Mesothelial cell of epicardium (in vitro differentiated cells): ENCODE measurements around the gene DBX2. TPM values are rescaled to one million over a fixed set of nuclear protein-coding genes. Genes with fewer than 3 reads are reported as not detected.
"Not testable (repeated sequence)": the region's sequence is repeated elsewhere in the genome, so short reads cannot be mapped to it uniquely, and the experiment has no call there.

Experiments used
- DNase-seq, 2 experiments: peaks; one replicate each; pipeline ENCODE4 v3.0.0; 2021; ENCODE audit warnings: low spot score in 2 of 2; ENCODE audit not compliant: unreplicated experiment in 2 of 2
- H3K27ac Mint-ChIP-seq: 2 replicates; pipeline ENCODE4 v1.8.0; 2021; ENCODE audit warnings: mixed read lengths
- H3K27me3 Mint-ChIP-seq: 2 replicates; pipeline ENCODE4 v1.8.0; 2021; ENCODE audit warnings: low read depth, mixed read lengths
- H3K36me3 Mint-ChIP-seq: 2 replicates; pipeline ENCODE4 v1.8.0; 2021; ENCODE audit warnings: mixed read lengths
- H3K4me1 Mint-ChIP-seq: 2 replicates; pipeline ENCODE4 v1.8.0; 2021; ENCODE audit warnings: mixed read lengths
- H3K4me3 Mint-ChIP-seq: 2 replicates; pipeline ENCODE4 v1.8.0; 2021; ENCODE audit warnings: mild to moderate bottlenecking, moderate library complexity, mixed read lengths
- H3K9me3 Mint-ChIP-seq: 2 replicates; pipeline ENCODE4 v1.8.0; 2021; ENCODE audit warnings: mixed read lengths
- total RNA-seq: library from RNA; stranded (reverse); gene quantifications from 3 replicates; pipeline ENCODE4 v1.2.1, GENCODE V29; 2021
- TF ChIP-seq, protein P1 (sequence below): fragments of 200-600 bp; sonication (generic); IDR thresholded peaks from one replicate; pipeline ENCODE4 v1.5.0; 2021; ENCODE audit warnings: antibody characterized with exemption; ENCODE audit not compliant: unreplicated experiment

DBX2 gene
- total RNA-seq, 1 donor from 2014 or later: not detected

DNA sequence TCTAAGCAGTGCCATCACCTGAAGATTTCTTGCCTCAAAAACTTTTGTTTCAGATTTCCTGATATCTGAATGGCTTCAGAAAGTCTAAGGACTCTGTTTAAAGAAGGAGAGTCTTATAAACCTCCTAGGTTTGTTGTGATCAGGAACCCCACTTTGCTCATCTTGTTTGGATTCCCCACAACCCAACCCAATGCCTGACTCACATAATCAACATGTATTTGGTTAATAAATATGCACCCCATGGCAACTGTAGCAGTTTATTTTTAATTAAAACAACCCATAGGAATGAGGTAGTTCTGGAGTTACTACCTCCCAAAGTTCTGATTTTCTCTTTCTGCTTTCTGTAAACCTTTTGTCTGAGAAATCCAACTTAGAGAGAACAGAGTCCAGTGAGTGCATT, 51.5 kb downstream of the DBX2 start:
- DNase-seq: no peak
- Mint-ChIP-seq H3K27me3 (peaks cover 10% of the 10 kb centered on the region), H3K9me3 (peaks cover 20% of the 10 kb centered on the region), H3K4me3 (no peak overlapping the region), H3K4me1 (no peaks in the 10 kb centered on the region), H3K27ac (no peak overlapping the region), H3K36me3 (no peaks in the 10 kb centered on the region)
- TF ChIP-seq, protein P1, sequence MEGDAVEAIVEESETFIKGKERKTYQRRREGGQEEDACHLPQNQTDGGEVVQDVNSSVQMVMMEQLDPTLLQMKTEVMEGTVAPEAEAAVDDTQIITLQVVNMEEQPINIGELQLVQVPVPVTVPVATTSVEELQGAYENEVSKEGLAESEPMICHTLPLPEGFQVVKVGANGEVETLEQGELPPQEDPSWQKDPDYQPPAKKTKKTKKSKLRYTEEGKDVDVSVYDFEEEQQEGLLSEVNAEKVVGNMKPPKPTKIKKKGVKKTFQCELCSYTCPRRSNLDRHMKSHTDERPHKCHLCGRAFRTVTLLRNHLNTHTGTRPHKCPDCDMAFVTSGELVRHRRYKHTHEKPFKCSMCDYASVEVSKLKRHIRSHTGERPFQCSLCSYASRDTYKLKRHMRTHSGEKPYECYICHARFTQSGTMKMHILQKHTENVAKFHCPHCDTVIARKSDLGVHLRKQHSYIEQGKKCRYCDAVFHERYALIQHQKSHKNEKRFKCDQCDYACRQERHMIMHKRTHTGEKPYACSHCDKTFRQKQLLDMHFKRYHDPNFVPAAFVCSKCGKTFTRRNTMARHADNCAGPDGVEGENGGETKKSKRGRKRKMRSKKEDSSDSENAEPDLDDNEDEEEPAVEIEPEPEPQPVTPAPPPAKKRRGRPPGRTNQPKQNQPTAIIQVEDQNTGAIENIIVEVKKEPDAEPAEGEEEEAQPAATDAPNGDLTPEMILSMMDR: no peak

DNA sequence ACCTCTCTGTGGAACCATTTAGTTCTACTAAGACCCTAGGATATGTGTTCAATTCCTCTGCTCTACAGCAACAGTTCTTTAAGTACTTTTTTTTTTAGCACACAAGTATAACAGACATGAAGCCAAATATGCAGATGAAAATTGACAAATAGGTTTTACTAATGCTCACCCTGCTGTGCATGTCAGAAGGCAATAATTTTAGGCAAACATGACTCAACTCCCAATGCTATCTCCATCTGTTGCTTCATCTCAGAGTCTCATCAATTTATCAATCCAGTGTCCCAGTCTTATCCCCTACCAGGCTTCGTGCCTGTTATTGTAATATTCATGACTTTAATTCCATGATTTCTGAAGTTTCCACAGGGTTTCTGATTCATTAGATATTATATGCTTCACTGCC, 57.7 kb downstream of the DBX2 start:
- peaks cover 8% of the 10 kb centered on the region for H3K27me3 Mint-ChIP-seq
- TF ChIP-seq, protein P1: no peak
- H3K4me3 Mint-ChIP-seq: no peak overlapping the region
- no peaks in the 10 kb centered on the region for H3K4me1 Mint-ChIP-seq
- H3K9me3 Mint-ChIP-seq: peaks cover 14% of the 10 kb centered on the region
- H3K27ac Mint-ChIP-seq: no peak overlapping the region
- H3K36me3 Mint-ChIP-seq: no peaks in the 10 kb centered on the region
- no peak for DNase-seq

DNA sequence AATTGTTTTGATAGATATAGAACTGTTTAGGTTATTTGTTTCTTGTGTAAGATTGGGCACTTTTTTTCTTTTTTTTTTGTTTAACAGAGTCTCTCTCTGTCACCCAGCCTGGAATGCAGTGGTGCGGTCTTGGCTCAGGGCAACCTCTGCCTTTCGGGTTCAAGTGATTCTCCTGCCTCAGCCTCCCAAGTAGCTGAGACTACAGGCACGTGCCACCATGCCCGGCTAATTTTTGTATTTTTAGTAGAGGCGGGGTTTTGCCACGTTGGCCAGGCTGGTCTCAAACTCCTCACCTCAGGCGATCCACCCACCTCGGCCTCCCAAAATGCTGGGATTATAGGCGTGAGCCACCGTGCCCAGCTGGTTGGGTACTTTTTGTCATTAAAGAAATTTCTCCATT, 66.0 kb downstream of the DBX2 start:
- H3K36me3 Mint-ChIP-seq, H3K27ac Mint-ChIP-seq, H3K9me3 Mint-ChIP-seq, H3K4me1 Mint-ChIP-seq, DNase-seq, H3K4me3 Mint-ChIP-seq: not testable (repeated sequence)
- H3K27me3 Mint-ChIP-seq: peaks cover 18% of the 10 kb centered on the region

DNA sequence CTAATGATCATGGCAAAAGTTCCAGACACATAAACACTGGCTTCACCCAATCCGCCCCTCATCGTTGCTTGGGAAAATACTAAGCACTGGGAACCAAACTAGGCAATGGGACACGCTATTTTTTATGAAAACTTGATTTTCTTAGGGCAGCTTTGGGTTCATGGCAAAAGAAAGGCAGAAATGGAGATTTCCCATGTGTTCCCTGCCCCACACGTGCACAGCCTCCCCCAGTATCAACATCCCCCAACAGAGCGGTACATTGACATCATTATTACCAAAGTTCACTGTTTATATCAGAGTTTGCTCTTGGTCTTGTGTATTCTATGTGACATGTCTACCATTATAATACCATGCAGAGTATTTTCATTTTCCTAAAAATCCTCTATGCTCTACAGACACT, 71.0 kb downstream of the DBX2 start:
- H3K4me1 Mint-ChIP-seq: no peaks in the 10 kb centered on the region
- DNase-seq: no peak
- H3K36me3 Mint-ChIP-seq: no peaks in the 10 kb centered on the region
- TF ChIP-seq, protein P1: no peak
- H3K27me3 Mint-ChIP-seq: peaks cover 19% of the 10 kb centered on the region
- H3K9me3 Mint-ChIP-seq: no peaks in the 10 kb centered on the region
- no peak overlapping the region for H3K4me3 Mint-ChIP-seq
- no peak overlapping the region for H3K27ac Mint-ChIP-seq

DNA sequence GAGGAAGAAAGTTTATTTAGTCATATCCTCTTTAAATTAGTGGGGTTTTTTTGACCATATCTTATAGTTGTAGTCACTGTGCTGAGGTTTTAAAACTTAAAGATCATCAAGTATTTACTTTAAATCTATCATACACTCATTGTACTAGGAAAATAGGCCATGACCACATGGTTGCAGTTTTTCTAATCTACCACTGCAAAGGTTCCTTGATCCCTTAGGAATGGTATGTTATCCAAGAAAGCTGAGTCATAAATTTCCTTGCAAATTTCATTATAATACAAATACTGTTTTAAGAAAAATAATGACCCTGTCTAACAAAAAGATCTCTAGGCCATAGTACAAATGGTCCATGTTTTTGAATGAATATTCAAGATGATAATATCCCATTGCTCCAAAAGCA, 74.7 kb downstream of the DBX2 start:
- Mint-ChIP-seq H3K4me3 (no peak overlapping the region), H3K36me3 (no peaks in the 10 kb centered on the region), H3K27ac (no peak overlapping the region), H3K4me1 (no peaks in the 10 kb centered on the region), H3K27me3 (peaks cover 13% of the 10 kb centered on the region), H3K9me3 (no peaks in the 10 kb centered on the region)
- TF ChIP-seq, protein P1: no peak
- DNase-seq: no peak

DNA sequence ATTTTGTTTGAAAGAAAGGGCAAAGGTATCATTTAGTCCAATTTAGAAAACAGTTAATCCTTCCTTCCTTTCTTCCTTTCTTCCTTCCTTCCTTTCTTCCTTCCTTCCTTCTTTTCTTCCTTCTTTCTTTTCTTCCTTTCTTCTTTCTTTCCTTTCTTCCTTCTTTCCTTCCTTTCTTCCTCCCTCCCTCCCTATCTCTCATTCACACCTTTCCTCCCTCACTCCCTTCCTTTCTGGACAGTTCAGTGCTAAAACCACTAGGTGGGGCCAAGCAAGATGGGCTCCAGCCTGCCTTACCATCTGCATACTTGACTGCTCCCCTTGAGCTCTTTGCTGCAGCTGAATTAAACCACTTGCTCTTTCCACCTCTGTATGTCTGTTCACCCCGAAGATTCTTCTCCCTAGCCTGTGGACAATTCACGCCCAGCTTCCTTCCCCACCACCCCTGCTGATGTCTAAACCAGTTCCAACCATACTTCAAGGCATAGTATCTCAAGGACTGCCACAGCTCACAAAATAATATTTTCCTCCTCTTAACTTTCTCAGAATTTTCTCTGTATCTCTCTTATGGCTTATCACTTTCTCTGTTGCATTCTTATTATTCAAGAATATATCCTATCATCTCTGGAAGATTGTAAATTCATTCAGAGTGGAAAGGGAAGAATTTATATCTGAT, 78.0 kb downstream of the DBX2 start:
- peaks cover 19% of the 10 kb centered on the region for H3K27me3 Mint-ChIP-seq
- H3K4me1 Mint-ChIP-seq: no peaks in the 10 kb centered on the region
- H3K27ac Mint-ChIP-seq: no peak overlapping the region
- no peaks in the 10 kb centered on the region for H3K36me3 Mint-ChIP-seq
- no peak for DNase-seq
- no peak overlapping the region for H3K4me3 Mint-ChIP-seq
- no peaks in the 10 kb centered on the region for H3K9me3 Mint-ChIP-seq
- TF ChIP-seq, protein P1: no peak
